Measurements from ENCODE around the gene PLPP6. TPM values are rescaled to one million over a fixed set of nuclear protein-coding genes. Genes with fewer than 3 reads are reported as not detected.

Gene PLPP6
- total RNA-seq = 5.5 and 7.3 TPM in 2 replicates

GRCh38 chr9:4662108-4662988, at the start of gene PLPP6:
Gene PLPP6, plus strand, starts transcription at chr9:4662294. Its CDS starts 82 bp downstream, at chr9:4662376.

DNA sequence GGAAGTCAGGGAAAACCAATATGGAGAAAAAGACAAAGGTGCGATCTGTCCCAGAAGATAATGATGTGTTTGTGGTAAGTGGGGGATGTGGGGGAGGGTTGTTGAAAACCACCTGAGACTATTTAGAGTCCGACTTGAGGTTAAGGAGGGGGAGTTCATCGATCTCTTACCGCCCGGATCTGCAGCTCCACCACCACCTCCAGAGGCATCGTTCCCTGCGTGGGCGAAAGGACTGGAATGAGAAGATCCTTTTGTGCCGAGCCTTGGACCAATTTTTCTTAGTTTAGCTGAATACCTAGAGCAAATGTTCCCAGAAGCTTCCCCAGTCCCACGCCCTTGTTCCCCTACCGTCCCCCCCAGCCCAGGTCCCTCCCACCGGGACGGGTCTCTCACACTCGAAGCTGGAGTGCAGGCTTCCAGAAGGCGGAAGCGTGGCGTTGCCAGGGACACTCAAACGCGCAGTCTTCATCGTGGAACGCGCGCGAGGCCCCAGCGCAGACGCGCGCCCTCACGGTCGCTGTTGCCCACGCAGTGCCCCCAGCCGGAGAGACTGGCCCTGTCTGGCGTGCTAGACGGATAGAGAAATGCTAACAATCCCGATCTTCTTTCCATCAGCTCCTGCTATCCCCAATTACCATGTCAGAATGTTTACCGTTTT, 4.1 kb downstream of the PLPP6 start, which contains the start of gene SPATA6L:
SPATA6L (minus strand) TSS at position 439 of the 658 bp plus-strand sequence; CDS start at position 209, 230 bp downstream.

GRCh38 chr9:4679268-4680172, 17.4 kb downstream of the PLPP6 start, which contains the start of gene CDC37L1:
Gene CDC37L1, plus strand, starts transcription at chr9:4679569. Its CDS starts 199 bp downstream, at chr9:4679768.

Other genes with a start within 250 kb of the PLPP6 start
- 38.7 and 78.2 TPM in 2 replicates for gene SLC1A1, start 171.8 kb upstream of the PLPP6 start, total RNA-seq
- gene SPATA6L, start 4.2 kb downstream of the PLPP6 start, total RNA-seq = 0.79 and 0.81 TPM in 2 replicates
- 18.5 and 22.5 TPM in 2 replicates for gene CDC37L1, start 17.3 kb downstream of the PLPP6 start, total RNA-seq
- gene AK3, start 78.9 kb downstream of the PLPP6 start, total RNA-seq = 62.0 and 90.6 TPM in 2 replicates
- 10.4 and 14.8 TPM in 2 replicates for gene RCL1, start 130.7 kb downstream of the PLPP6 start, total RNA-seq